HL-60 (cell line): ENCODE measurements around the gene DOCK2.

ENCODE experiments used
- DNase-seq, 2 experiments: peaks; one replicate each; pipeline ENCODE4 v3.0.0-alpha.2; 2010 to 2020; ENCODE audit warnings: low read depth in 1 of 2, low spot score in 1 of 2
- H3K27ac ChIP-seq: fragments of 250-450 bp; sonication (Bioruptor Pico); replicated peaks from 2 replicates; pipeline ENCODE4 v1.5.1; 2020; ENCODE audit warnings: mild to moderate bottlenecking, moderate library complexity
- H3K27me3 ChIP-seq: fragments of 250-450 bp; sonication (Bioruptor Pico); 2 replicates; pipeline ENCODE4 v1.5.1; 2021; ENCODE audit warnings: mild to moderate bottlenecking, moderate library complexity; ENCODE audit not compliant: insufficient read depth, poor library complexity, severe bottlenecking
- H3K4me3 ChIP-seq: replicated peaks from 2 replicates; pipeline ENCODE4 v1.5.1; 2011; ENCODE audit warnings: mild to moderate bottlenecking, control low read depth, low read length; ENCODE audit not compliant: insufficient read depth
- GABPA ChIP-seq: IDR thresholded peaks from 2 replicates; pipeline ENCODE4 v1.6.1; 2012; ENCODE audit warnings: low read depth
- POLR2AphosphoS5 ChIP-seq: IDR thresholded peaks from 2 replicates; pipeline ENCODE4 v1.6.1; 2012; ENCODE audit warnings: low read depth
- SPI1 ChIP-seq: IDR thresholded peaks from 2 replicates; pipeline ENCODE4 v1.6.1; 2012; ENCODE audit warnings: low read depth, mild to moderate bottlenecking, borderline replicate concordance
- TF ChIP-seq, protein P1 (sequence below): IDR thresholded peaks from 2 replicates; pipeline ENCODE4 v1.6.1; 2012; ENCODE audit warnings: low read depth; ENCODE audit not compliant: insufficient replicate concordance
- TF ChIP-seq, protein P2 (sequence below): IDR thresholded peaks from one replicate; pipeline ENCODE4 v1.5.1; 2011; ENCODE audit warnings: low read length, control low read depth, inconsistent platforms; ENCODE audit not compliant: insufficient read depth

The DOCK2 gene

DNA sequence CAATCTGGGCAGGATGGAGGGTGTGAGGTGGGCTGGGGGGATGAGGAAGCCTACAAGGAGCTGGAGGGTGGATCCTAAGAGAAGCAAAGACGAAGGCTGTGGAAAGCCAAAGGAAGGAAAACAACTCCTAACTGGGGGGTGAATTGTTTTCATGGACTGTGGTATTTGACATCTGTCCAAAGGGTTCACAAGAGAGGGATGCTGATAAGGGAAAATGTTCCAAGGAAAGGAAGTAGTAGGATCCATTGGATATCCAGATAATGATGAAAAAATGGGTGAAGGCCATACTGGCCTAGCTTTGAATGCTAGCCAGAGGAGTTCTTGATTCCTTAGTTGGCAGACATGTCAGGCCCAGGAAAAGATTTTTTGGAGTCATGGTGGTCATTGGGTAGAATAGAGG lies 416.8 kb downstream of the DOCK2 start:
- Histone ChIP-seq H3K27ac (no peak overlapping the region), H3K4me3 (no peak overlapping the region), H3K27me3 (no peaks in the 10 kb centered on the region)
- no peak for DNase-seq
- TF ChIP-seq GABPA (no peak), POLR2AphosphoS5 (no peak), SPI1 (no peak)
- TF ChIP-seq, protein P1, sequence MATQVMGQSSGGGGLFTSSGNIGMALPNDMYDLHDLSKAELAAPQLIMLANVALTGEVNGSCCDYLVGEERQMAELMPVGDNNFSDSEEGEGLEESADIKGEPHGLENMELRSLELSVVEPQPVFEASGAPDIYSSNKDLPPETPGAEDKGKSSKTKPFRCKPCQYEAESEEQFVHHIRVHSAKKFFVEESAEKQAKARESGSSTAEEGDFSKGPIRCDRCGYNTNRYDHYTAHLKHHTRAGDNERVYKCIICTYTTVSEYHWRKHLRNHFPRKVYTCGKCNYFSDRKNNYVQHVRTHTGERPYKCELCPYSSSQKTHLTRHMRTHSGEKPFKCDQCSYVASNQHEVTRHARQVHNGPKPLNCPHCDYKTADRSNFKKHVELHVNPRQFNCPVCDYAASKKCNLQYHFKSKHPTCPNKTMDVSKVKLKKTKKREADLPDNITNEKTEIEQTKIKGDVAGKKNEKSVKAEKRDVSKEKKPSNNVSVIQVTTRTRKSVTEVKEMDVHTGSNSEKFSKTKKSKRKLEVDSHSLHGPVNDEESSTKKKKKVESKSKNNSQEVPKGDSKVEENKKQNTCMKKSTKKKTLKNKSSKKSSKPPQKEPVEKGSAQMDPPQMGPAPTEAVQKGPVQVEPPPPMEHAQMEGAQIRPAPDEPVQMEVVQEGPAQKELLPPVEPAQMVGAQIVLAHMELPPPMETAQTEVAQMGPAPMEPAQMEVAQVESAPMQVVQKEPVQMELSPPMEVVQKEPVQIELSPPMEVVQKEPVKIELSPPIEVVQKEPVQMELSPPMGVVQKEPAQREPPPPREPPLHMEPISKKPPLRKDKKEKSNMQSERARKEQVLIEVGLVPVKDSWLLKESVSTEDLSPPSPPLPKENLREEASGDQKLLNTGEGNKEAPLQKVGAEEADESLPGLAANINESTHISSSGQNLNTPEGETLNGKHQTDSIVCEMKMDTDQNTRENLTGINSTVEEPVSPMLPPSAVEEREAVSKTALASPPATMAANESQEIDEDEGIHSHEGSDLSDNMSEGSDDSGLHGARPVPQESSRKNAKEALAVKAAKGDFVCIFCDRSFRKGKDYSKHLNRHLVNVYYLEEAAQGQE = no peak
- TF ChIP-seq, protein P2, sequence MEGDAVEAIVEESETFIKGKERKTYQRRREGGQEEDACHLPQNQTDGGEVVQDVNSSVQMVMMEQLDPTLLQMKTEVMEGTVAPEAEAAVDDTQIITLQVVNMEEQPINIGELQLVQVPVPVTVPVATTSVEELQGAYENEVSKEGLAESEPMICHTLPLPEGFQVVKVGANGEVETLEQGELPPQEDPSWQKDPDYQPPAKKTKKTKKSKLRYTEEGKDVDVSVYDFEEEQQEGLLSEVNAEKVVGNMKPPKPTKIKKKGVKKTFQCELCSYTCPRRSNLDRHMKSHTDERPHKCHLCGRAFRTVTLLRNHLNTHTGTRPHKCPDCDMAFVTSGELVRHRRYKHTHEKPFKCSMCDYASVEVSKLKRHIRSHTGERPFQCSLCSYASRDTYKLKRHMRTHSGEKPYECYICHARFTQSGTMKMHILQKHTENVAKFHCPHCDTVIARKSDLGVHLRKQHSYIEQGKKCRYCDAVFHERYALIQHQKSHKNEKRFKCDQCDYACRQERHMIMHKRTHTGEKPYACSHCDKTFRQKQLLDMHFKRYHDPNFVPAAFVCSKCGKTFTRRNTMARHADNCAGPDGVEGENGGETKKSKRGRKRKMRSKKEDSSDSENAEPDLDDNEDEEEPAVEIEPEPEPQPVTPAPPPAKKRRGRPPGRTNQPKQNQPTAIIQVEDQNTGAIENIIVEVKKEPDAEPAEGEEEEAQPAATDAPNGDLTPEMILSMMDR = no peak

DNA sequence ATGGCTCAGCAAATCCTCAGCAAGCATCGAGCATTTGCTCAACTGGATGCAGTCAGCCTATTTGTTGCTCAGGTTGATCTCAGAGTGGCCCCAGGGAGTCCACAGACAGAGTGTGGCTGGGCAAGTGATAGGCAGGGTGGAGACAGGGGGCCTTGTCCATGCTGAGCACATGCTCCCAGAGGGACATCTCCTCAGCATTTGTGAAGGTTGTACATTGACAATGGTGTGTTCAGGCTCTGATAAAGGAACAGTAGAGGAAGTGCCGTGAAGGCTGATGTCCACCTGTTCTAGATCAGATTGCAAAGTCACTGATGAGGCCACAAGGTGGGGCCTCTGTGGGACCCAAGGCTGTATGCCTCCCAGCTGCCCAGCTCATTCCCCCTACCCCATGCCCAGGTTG lies 418.5 kb downstream of the DOCK2 start:
- Histone ChIP-seq H3K27ac (no peak overlapping the region), H3K4me3 (no peak overlapping the region), H3K27me3 (no peaks in the 10 kb centered on the region)
- no peak for DNase-seq
- TF ChIP-seq POLR2AphosphoS5 (no peak), SPI1 (no peak)
- TF ChIP-seq, protein P1 = no peak

GRCh38 chr5:170056561-170057267 lies 419.6 kb downstream of the DOCK2 start:
- Histone ChIP-seq H3K27me3 (no peaks in the 10 kb centered on the region), H3K4me3 (no peak overlapping the region), H3K27ac (no peak overlapping the region)
- no peak for TF ChIP-seq SPI1
- TF ChIP-seq, protein P1 = no peak
- no peak for DNase-seq

DNA sequence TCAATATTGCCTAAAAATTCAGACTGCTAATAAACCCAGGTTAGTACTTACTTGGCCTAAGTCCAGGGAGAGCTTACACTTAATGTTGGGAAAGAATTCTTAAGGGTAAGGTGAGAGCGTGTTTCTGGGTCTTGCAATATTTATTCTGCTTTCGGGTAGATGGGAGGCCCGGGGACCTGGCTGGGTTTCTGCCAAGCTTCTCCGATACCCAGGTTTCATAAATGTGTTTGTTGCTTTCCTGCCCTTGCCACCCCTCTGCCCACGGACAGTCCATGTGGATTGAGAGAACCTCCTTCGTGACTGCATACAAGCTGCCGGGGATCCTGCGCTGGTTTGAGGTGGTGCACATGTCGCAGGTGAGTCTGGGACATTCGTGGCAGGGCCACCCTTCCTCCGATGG lies 420.2 kb downstream of the DOCK2 start:
- TF ChIP-seq GABPA = no peak
- no peak for TF ChIP-seq POLR2AphosphoS5
- TF ChIP-seq SPI1 = no peak
- TF ChIP-seq, protein P1 = no peak
- TF ChIP-seq, protein P2 = no peak
- Histone ChIP-seq H3K27me3 (no peaks in the 10 kb centered on the region), H3K4me3 (no peak overlapping the region), H3K27ac (no peak overlapping the region)
- DNase-seq = no peak
